Hippocampal formation (tissue), 2 donors: ENCODE data around the gene OSBPL5.

ENCODE experiments used
- DNase-seq, 2 donors: peaks; one replicate each; lab custom pipeline; 2025; lab: John Stamatoyannopoulos, UW

Gene OSBPL5

DNA sequence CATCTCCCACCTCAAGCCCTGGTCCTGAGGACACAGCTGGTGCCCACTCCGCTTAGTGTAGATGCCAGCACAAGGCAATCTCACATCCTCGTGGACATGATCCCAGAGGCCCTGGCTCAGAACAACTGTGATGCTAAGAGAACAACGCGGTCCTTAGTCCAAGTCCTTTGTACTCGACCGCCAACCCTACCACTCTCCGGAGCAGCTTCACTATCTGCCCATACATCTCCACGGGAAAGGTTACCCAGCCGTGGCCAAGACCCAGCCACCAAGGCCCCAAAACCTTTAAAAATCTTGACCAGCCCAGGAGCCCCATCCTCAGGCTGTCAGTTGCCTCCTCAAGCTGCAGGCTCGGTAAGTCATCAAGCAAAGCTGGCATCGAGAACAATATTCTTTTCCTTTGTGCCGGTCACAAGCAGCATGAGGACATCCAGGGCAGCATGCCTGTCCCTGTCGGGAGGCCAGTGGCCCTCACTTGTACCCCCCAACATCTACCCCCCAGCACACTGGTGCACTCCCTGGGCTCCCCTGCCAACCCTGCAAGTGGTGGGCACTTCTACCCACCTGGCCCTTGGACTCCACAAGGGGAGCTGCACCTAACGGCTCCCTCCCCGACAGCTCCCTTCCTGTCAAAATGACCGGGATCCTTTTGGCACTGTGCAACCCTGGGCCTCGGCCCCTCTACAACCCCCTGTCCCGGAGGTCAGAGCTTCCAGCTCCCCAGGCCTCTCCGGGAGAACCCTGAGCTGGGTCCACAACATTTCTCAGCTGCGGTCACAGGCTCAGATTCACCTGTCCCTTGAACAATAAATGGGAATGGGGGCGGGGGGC, 2.5 kb downstream of the OSBPL5 start:
- peak; percentile 55 to 64 for DNase-seq

GRCh38 chr11:3161720-3162409, 3.2 kb downstream of the OSBPL5 start:
- DNase-seq: no peak

- DNase-seq: no peak
Measured at GRCh38 chr11:3161309-3161708, 3.8 kb downstream of the OSBPL5 start.

- peak; percentile 87 to 89 for DNase-seq
Measured at GRCh38 chr11:3160252-3161031, 4.7 kb downstream of the OSBPL5 start.

- no peak for DNase-seq
Measured at GRCh38 chr11:3159296-3160190, 5.6 kb downstream of the OSBPL5 start.

- DNase-seq: no peak
Measured at GRCh38 chr11:3158821-3159220, 6.3 kb downstream of the OSBPL5 start.

GRCh38 chr11:3158131-3158591, 6.9 kb downstream of the OSBPL5 start:
- DNase-seq: no peak

DNA sequence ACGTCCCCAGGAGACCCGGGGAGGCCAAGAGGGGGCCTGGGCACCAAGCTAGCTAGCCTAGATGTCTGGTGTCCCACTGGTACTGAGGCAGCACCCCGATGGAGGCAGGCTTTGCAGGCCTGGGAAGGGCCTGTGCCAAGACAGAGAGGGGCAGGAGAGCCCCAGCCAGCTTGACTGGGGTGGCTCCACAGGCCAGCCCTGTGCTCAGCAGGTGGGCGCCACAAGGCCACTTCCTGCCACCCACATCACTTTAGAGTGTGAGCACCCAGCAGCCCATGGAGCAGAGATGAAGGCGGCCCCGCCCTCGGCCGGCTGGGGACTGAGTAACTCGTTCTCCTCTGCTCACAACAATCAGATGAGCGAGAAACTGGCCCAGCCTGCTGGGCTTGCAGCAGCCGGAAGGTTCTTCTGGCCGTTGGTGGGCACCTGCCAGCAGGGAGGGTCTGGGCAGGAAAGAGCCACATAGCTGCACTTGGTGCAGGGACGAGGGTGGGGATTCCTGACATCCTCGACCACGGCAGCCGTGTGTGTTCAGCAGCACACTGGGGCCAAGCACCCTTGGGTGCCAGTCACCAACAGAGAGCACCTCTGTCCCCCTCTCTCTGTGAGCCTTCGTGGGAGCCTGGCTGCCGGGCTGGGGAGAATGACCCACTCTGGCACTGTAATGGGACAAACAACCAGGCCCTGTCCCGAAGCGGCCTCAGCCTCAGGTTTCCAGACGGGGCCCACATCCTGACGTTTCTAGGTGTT, 7.6 kb downstream of the OSBPL5 start:
- no peak for DNase-seq

DNA sequence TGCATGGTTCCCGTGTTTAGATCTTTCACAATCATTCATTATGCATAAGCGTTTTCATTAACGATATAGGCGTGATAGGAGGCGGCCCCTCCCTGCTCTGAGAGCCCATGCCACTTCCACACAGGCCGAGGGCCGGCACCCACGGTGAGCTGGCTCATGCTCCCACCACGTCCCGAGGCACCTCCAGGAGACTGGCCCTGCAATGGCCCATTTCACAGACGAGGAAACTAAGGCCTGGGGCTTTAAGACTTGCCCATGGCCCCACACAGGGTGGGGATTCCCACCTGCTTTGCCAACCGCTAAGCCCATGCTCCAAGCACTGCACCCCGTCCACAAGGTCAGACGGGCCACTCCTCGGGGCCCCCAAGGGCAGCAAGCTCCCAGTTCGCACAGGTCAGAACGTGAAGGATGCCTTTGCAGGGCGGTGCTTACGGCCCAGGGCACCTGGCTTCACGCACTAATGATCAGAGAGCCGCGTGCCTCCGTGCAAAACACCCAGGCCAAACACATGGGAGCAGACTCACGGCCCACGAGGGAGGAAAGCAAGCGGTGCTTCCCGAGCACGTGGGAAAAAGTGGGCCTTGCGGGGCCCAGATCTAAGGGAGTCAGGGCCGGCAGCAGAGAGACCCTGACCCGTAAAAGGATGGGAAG, 8.3 kb downstream of the OSBPL5 start:
- no peak for DNase-seq

- DNase-seq: no peak
Measured at GRCh38 chr11:3156282-3156660, 8.8 kb downstream of the OSBPL5 start.

DNA sequence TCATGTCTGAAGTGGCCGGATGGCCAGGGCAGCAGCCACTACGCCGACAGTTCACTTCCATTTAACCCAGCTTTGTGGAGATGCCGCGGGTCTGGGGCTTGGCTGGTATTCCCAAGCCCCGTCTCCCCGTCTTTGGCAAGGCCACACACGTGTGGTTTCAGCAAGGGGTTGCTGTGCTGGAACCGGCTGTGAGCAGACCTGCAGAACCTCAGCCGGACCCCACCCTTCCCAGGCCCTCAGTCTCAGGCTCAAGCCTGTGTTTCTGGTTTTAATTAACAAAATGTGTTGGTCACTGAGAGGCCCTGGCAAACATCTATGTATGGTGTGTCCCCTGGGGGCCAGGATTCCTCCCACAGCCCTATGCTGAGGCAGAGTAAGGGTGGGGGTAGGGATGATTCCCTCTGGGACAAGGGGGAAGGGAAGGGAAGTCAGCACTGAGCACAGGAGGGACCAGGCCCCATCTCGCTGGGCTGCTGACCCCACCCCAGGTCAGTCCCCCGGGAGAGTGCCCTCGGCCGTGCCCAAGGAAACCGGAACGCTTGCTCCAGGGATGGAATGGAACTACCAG, 9.3 kb downstream of the OSBPL5 start:
- DNase-seq: no peak

GRCh38 chr11:3155216-3155615, 9.9 kb downstream of the OSBPL5 start:
- DNase-seq: no peak

GRCh38 chr11:3154001-3154599, 11.0 kb downstream of the OSBPL5 start:
- no peak for DNase-seq

DNA sequence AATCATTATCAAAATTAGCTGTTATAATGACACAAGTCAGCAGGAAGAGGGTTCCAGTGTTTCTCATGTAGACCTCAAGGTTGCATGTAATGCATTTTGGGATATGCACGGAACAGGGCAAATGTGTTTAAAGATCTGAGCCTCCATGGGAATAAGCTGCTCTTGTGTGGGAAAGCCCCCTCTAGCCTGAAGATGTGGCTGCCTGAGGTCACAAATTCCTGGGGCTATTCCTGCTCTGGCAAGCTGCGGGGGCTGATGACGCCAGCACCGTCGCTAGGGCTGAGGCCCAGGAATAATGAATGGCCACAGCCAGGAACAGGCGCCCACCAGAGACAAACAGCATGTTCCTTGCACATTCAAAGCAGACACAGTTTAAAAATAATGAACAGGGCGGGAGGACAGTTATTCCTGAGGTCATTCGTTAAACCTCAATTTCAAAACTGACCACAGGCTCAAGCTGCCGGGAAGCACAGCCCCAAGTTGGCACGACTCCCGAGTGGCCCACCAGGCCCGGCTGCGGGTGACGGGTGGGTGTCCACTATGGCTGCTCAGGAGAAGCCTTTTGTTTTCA, 11.7 kb downstream of the OSBPL5 start:
- DNase-seq: peak in 1 of 2 donors; percentile 27

GRCh38 chr11:3152471-3153110, 12.5 kb downstream of the OSBPL5 start:
- no peak for DNase-seq

DNA sequence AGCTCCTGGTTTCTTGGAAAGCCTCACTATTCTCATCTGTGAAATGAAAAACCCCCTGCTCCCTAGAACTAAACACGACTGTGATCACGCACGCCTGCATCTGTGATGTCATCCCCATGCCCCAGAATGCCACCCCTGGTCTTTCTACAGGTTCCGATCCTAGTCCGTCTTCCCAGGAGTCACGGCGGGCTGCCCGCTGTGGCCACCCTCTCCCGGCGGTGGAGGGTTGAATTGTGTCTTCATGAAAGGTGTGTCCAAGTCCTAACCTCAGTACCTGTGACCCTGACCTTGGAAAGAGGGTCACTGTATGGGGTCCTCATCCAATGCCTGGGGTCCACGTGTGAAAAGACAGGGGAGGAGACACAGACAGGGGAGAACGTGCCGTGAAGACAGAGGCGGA, 14.4 kb downstream of the OSBPL5 start:
- no peak for DNase-seq

- DNase-seq: no peak
Measured at GRCh38 chr11:3149852-3150188, 15.3 kb downstream of the OSBPL5 start.

GRCh38 chr11:3148990-3149851, 15.9 kb downstream of the OSBPL5 start:
- DNase-seq: no peak
